NCI-H2227 (cell line): ENCODE results near the gene MCCD1.

Experiments
- DNase-seq: peaks from one replicate; lab custom pipeline; 2025; ENCODE audit not compliant: unreplicated experiment; lab: John Stamatoyannopoulos, UW

The MCCD1 gene

GRCh38 chr6:31568537-31568961 lies 39.8 kb downstream of the MCCD1 start:
- DNase-seq: no peak

GRCh38 chr6:31569861-31570536 lies 41.2 kb downstream of the MCCD1 start:
- no peak for DNase-seq

DNA sequence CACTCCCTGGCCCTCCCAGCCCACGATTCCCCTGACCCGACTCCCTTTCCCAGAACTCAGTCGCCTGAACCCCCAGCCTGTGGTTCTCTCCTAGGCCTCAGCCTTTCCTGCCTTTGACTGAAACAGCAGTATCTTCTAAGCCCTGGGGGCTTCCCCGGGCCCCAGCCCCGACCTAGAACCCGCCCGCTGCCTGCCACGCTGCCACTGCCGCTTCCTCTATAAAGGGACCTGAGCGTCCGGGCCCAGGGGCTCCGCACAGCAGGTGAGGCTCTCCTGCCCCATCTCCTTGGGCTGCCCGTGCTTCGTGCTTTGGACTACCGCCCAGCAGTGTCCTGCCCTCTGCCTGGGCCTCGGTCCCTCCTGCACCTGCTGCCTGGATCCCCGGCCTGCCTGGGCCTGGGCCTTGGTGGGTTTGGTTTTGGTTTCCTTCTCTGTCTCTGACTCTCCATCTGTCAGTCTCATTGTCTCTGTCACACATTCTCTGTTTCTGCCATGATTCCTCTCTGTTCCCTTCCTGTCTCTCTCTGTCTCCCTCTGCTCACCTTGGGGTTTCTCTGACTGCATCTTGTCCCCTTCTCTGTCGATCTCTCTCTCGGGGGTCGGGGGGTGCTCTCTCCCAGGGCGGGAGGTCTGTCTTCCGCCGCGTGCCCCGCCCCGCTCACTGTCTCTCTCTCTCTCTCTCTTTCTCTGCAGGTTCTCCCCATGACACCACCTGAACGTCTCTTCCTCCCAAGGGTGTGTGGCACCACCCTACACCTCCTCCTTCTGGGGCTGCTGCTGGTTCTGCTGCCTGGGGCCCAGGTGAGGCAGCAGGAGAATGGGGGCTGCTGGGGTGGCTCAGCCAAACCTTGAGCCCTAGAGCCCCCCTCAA lies 43.5 kb downstream of the MCCD1 start, which contains the start of gene LTA:
LTA (plus strand) TSS at position 249 of the 871 bp plus-strand sequence; CDS start at position 703, 454 bp downstream.
- no peak for DNase-seq

GRCh38 chr6:31573239-31574105 lies 44.7 kb downstream of the MCCD1 start:
- DNase-seq: no peak

GRCh38 chr6:31574106-31575061 lies 45.6 kb downstream of the MCCD1 start:
- no peak for DNase-seq

GRCh38 chr6:31575335-31575901 lies 46.7 kb downstream of the MCCD1 start, which contains the start of gene TNF:
Gene TNF, plus strand, starts transcription at chr6:31575565. Its CDS starts 177 bp downstream, at chr6:31575742.
- no peak for DNase-seq

- no peak for DNase-seq
Observed at GRCh38 chr6:31575952-31576685, 47.4 kb downstream of the MCCD1 start.

GRCh38 chr6:31576897-31577578 lies 48.3 kb downstream of the MCCD1 start:
- no peak for DNase-seq

DNA sequence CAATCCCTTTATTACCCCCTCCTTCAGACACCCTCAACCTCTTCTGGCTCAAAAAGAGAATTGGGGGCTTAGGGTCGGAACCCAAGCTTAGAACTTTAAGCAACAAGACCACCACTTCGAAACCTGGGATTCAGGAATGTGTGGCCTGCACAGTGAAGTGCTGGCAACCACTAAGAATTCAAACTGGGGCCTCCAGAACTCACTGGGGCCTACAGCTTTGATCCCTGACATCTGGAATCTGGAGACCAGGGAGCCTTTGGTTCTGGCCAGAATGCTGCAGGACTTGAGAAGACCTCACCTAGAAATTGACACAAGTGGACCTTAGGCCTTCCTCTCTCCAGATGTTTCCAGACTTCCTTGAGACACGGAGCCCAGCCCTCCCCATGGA lies 48.8 kb downstream of the MCCD1 start:
- no peak for DNase-seq

GRCh38 chr6:31578184-31579118 lies 49.7 kb downstream of the MCCD1 start:
- DNase-seq: no peak

DNA sequence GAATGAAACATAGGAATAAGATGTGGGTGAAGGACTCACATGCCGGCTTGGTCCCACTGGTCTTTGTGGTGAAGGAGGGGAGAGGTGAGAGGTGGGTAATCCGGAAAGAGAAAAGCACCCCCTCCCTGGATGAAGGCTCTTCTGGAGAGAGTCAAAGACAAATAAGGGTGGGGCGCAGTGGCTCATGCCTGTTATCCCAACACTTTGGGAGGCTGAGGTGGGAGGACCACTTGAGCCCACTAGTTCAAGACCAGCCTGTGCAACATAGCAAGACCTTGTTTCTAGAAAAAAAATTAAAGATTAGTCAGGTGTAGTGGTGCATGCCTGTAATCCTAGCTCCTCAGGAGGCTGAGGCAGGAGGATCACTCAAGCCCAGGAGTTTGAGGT lies 50.4 kb downstream of the MCCD1 start:
- DNase-seq: no peak
